Smooth muscle cell (in vitro differentiated cells): ENCODE measurements around the gene HIBADH. TPM values are rescaled to one million over a fixed set of nuclear protein-coding genes. Genes with fewer than 3 reads are reported as not detected.

Experiments used
- DNase-seq: peaks from one replicate; lab custom pipeline; 2025; ENCODE audit not compliant: unreplicated experiment; lab: John Stamatoyannopoulos, UW
- H2AFZ ChIP-seq: fragments of 200-600 bp; sonication (generic); 2 replicates; pipeline ENCODE4 v1.6.0; 2016; ENCODE audit warnings: antibody characterized with exemption, low read depth, mild to moderate bottlenecking
- H3F3A ChIP-seq: fragments of 200-600 bp; sonication (generic); 2 replicates; pipeline ENCODE4 v1.6.0; 2017; ENCODE audit warnings: antibody characterized with exemption, low read depth
- H3K27ac ChIP-seq: fragments of 200-600 bp; sonication (generic); 2 replicates; pipeline ENCODE4 v1.5.1; 2016; ENCODE audit warnings: low read depth, mild to moderate bottlenecking
- H3K27me3 ChIP-seq: fragments of 200-600 bp; sonication (generic); 2 replicates; pipeline ENCODE4 v1.6.1; 2016; ENCODE audit warnings: low read depth, mild to moderate bottlenecking
- H3K36me3 ChIP-seq: fragments of 200-600 bp; sonication (generic); 2 replicates; pipeline ENCODE4 v1.5.1; 2016; ENCODE audit warnings: low read depth
- H3K4me1 ChIP-seq: fragments of 200-600 bp; sonication (generic); 2 replicates; pipeline ENCODE4 v1.5.1; 2016; ENCODE audit warnings: low read depth
- H3K4me2 ChIP-seq: fragments of 200-600 bp; sonication (generic); 2 replicates; pipeline ENCODE4 v1.6.0; 2016; ENCODE audit warnings: mild to moderate bottlenecking
- H3K4me3 ChIP-seq: fragments of 200-600 bp; sonication (generic); 2 replicates; pipeline ENCODE4 v1.5.1; 2016; ENCODE audit warnings: mild to moderate bottlenecking
- H3K79me2 ChIP-seq: fragments of 200-600 bp; sonication (generic); 2 replicates; pipeline ENCODE4 v1.6.0; 2016; ENCODE audit warnings: low read depth, mild to moderate bottlenecking
- H3K9ac ChIP-seq: fragments of 200-600 bp; sonication (generic); 2 replicates; pipeline ENCODE4 v1.6.0; 2016; ENCODE audit warnings: low read depth
- H3K9me3 ChIP-seq: fragments of 200-600 bp; sonication (generic); replicated peaks from 2 replicates; pipeline ENCODE4 v1.5.1; 2016; ENCODE audit warnings: low read depth
- H4K20me1 ChIP-seq: fragments of 200-600 bp; sonication (generic); 2 replicates; pipeline ENCODE4 v1.6.0; 2016; ENCODE audit warnings: low read depth
- CTCF ChIP-seq: fragments of 200-600 bp; sonication (generic); IDR thresholded peaks from 2 replicates; pipeline ENCODE4 v1.5.1; 2017; ENCODE audit warnings: borderline replicate concordance, mild to moderate bottlenecking, antibody characterized with exemption; ENCODE audit not compliant: insufficient read depth, poor library complexity, severe bottlenecking
- WGBS: methylation state at CpG from one replicate; pipeline ENCODE4 v1.1.7; 2016; ENCODE audit warnings: low lambda C conversion rate; 5-methylcytosine and 5-hydroxymethylcytosine counted together
- polyA plus RNA-seq: library from polyadenylated mRNA; unstranded; fragments of >200 nt; fragmentation: Nextera tagmentation; extraction: Ambion mirVana; gene quantifications from 2 replicates; pipeline ENCODE4 v1.2.1, GENCODE V29; 2016
- total RNA-seq: library from RNA; depleted of rRNA; stranded (reverse); fragments of >200 nt; gene quantifications from 2 replicates; pipeline ENCODE4 v1.2.3, GENCODE V29; 2014

HIBADH gene
- total and polyA plus RNA-seq, 2 experiments from 2014 or later = 16.1 to 24.4 TPM

- Histone ChIP-seq H3K4me1 (peaks cover 9% of the 10 kb centered on the region), H3K36me3 (no peaks in the 10 kb centered on the region), H4K20me1 (peaks cover 3% of the 10 kb centered on the region), H3K27ac (no peak overlapping the region), H3K27me3 (no peaks in the 10 kb centered on the region), H3K4me2 (no peak overlapping the region), H3K9me3 (no peaks in the 10 kb centered on the region), H2AFZ (no peak overlapping the region), H3K79me2 (peaks cover 5% of the 10 kb centered on the region), H3F3A (no peaks in the 10 kb centered on the region), H3K4me3 (no peak overlapping the region), H3K9ac (no peak overlapping the region)
- no peak for TF ChIP-seq CTCF
- 92% methylated on average over 5 of the region's 5 CpGs for WGBS
- DNase-seq = no peak
Observed at GRCh38 chr7:27553273-27553672, 109.4 kb downstream of the HIBADH start.

- Histone ChIP-seq H3F3A (peaks cover 6% of the 10 kb centered on the region), H3K27me3 (no peaks in the 10 kb centered on the region), H4K20me1 (peaks cover 3% of the 10 kb centered on the region), H3K36me3 (no peaks in the 10 kb centered on the region), H3K4me2 (no peak overlapping the region), H3K9me3 (no peaks in the 10 kb centered on the region), H3K9ac (no peak overlapping the region), H3K79me2 (peaks cover 5% of the 10 kb centered on the region), H2AFZ (no peak overlapping the region), H3K27ac (no peak overlapping the region), H3K4me1 (peaks cover 9% of the 10 kb centered on the region), H3K4me3 (no peak overlapping the region)
- no peak for TF ChIP-seq CTCF
- WGBS = 71% methylated on average over 8 of the region's 8 CpGs
- DNase-seq = no peak
Observed at GRCh38 chr7:27551803-27552400, 110.8 kb downstream of the HIBADH start.

- no peaks in the 10 kb centered on the region for H3K27me3 ChIP-seq
- H3K4me3 ChIP-seq = no peak overlapping the region
- H3K9me3 ChIP-seq = no peaks in the 10 kb centered on the region
- TF ChIP-seq CTCF = no peak
- no peak for DNase-seq
- peaks cover 3% of the 10 kb centered on the region for H4K20me1 ChIP-seq
- peaks cover 6% of the 10 kb centered on the region for H3F3A ChIP-seq
- no peak overlapping the region for H3K4me2 ChIP-seq
- H3K9ac ChIP-seq = no peak overlapping the region
- no peak overlapping the region for H2AFZ ChIP-seq
- 84% methylated on average over 2 of the region's 2 CpGs for WGBS
- peaks cover 9% of the 10 kb centered on the region for H3K79me2 ChIP-seq
- H3K36me3 ChIP-seq = no peaks in the 10 kb centered on the region
- H3K27ac ChIP-seq = no peak overlapping the region
- peaks cover 9% of the 10 kb centered on the region for H3K4me1 ChIP-seq
Observed at GRCh38 chr7:27549606-27550005, 113.1 kb downstream of the HIBADH start.

- H3K9ac ChIP-seq = no peak overlapping the region
- TF ChIP-seq CTCF = no peak
- H2AFZ ChIP-seq = no peak overlapping the region
- peaks cover 6% of the 10 kb centered on the region for H3F3A ChIP-seq
- no peak overlapping the region for H3K4me2 ChIP-seq
- DNase-seq = no peak
- H3K79me2 ChIP-seq = peaks cover 8% of the 10 kb centered on the region
- no peaks in the 10 kb centered on the region for H3K36me3 ChIP-seq
- peaks cover 2% of the 10 kb centered on the region for H4K20me1 ChIP-seq
- WGBS = 80% methylated on average over 1 of the region's 1 CpG
- H3K27me3 ChIP-seq = no peaks in the 10 kb centered on the region
- H3K27ac ChIP-seq = no peak overlapping the region
- peaks cover 9% of the 10 kb centered on the region for H3K4me1 ChIP-seq
- no peak overlapping the region for H3K4me3 ChIP-seq
- H3K9me3 ChIP-seq = no peaks in the 10 kb centered on the region
Observed at GRCh38 chr7:27548304-27548703, 114.4 kb downstream of the HIBADH start.
